Testis (tissue), 2 donors: ENCODE data around the gene RAD18.

Experiments used
- CTCF ChIP-seq, 3 experiments: fragments of 450-650 bp in 2 of 3; fragments of 200-600 bp in 1 of 3; sonication (generic) in 1 of 3; IDR thresholded peaks; one replicate each; pipeline ENCODE4 v1.5.1; 2016 to 2019; ENCODE audit warnings: antibody characterized with exemption in 3 of 3, mild to moderate bottlenecking in 2 of 3, moderate library complexity in 1 of 3
- POLR2A ChIP-seq: fragments of 450-650 bp; IDR thresholded peaks from one replicate; pipeline ENCODE4 v1.6.1; 2017; ENCODE audit warnings: antibody characterized with exemption, mild to moderate bottlenecking, moderate library complexity

- TF ChIP-seq POLR2A = no peak
- TF ChIP-seq CTCF (IDR thresholded peaks at IDR 0.05) = no peak
Measured at GRCh38 chr3:8863891-8864290, 99.4 kb downstream of the RAD18 start.
